AG04449 (cell line): Measurements from ENCODE around the gene SUFU.

Experiments used
- CTCF ChIA-PET: fragments of 350-600 bp; formaldehyde crosslinking; extraction: SDS; loops from one replicate; lab custom pipeline; 2021; ENCODE audit warnings: antibody characterized with exemption; lab: Yijun Ruan, JAX
- POLR2A ChIA-PET: fragments of 400-600, 350-600 bp; formaldehyde crosslinking; extraction: SDS; loops from one replicate; lab custom pipeline; 2020; ENCODE audit warnings: antibody characterized with exemption, inconsistent platforms; lab: Yijun Ruan, JAX
- DNase-seq: peaks from one replicate; pipeline ENCODE4 v3.0.0-alpha.2; 2010; ENCODE audit warnings: low read depth, low spot score
- H3K4me3 ChIP-seq: 2 replicates; pipeline ENCODE4 v1.5.1; 2011; ENCODE audit warnings: low read depth, mild to moderate bottlenecking, control low read depth, low read length
- CTCF ChIP-seq: IDR thresholded peaks from one replicate; pipeline ENCODE4 v1.5.1; 2011; ENCODE audit warnings: mild to moderate bottlenecking, moderate library complexity, low read length, control low read depth, inconsistent platforms; ENCODE audit not compliant: insufficient read depth; ENCODE audit errors: missing control alignments

SUFU gene

DNA sequence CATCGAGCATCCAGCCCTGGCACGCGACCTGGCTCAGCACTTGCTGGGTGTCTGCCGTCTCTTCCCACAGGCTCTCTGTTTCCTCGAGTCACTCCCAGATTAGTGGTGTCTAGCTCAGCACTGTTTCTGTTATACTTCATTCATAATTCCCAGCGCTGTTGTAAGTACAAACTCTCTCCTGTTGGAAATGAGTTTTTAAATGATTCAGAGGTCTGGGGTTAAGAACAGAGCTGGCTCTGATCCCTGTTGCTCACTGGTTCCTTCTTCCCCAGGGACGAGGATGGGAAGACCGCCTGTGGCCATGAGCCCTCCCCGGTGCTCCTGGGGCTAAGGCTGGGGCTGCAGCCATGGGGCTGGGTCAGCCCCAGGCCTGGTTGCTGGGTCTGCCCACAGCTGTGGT lies 35.1 kb upstream of the SUFU start:
- TF ChIP-seq CTCF, result no peak
- CTCF ChIA-PET, result interaction anchor here (1.1 to 15.5 kb wide), 3 partner anchors 10 to 47 kb away, joined by 3 to 101 read pairs (median 3); no protein-coding TSS in a partner anchor
- DNase-seq, result no peak
- no peak overlapping the region for H3K4me3 ChIP-seq
- POLR2A ChIA-PET, result no interaction called here

DNA sequence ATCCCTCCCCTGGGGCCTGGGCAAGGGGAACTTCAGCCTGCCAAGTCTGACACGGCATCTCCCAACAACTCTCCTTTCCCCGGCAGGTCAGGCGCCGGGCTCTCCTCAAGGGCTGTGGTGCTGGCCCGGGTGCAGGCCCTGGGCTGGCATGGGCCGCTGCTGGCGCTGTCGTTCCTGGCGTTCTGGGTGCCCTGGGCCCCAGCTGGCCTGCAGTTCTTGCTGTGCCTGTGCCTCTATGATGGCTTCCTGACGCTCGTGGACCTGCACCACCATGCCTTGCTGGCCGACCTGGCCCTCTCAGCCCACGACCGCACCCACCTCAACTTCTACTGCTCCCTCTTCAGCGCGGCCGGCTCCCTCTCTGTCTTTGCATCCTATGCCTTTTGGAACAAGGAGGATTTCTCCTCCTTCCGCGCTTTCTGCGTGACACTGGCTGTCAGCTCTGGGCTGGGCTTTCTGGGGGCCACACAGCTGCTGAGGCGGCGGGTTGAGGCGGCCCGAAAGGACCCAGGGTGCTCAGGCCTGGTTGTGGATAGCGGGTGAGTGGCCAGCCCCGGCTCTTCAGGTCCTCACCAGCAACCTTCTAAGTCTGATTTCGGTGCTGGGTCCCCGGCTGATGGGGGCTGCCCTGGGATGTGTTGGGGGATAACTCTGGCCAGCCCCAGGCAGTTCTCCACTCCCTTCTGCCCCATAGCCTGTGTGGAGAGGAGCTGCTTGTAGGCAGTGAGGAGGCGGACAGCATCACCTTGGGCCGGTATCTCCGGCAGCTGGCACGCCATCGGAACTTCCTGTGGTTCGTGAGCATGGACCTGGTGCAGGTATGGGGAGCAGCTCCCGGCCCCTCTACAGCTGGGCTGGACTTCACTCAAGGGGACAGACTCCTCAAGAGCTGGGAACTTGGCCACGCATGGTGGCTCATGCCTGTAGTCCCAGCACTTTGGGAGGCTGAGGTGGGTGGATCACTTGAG lies 32.9 kb upstream of the SUFU start:
- DNase-seq, result no peak
- no peak overlapping the region for H3K4me3 ChIP-seq
- POLR2A ChIA-PET, result no interaction called here
- CTCF ChIA-PET, result interaction anchor here (0.7 to 15.5 kb wide), 5 partner anchors 8 to 69 kb away, joined by 3 to 101 read pairs (median 4); no protein-coding TSS in a partner anchor
- no peak for TF ChIP-seq CTCF

DNA sequence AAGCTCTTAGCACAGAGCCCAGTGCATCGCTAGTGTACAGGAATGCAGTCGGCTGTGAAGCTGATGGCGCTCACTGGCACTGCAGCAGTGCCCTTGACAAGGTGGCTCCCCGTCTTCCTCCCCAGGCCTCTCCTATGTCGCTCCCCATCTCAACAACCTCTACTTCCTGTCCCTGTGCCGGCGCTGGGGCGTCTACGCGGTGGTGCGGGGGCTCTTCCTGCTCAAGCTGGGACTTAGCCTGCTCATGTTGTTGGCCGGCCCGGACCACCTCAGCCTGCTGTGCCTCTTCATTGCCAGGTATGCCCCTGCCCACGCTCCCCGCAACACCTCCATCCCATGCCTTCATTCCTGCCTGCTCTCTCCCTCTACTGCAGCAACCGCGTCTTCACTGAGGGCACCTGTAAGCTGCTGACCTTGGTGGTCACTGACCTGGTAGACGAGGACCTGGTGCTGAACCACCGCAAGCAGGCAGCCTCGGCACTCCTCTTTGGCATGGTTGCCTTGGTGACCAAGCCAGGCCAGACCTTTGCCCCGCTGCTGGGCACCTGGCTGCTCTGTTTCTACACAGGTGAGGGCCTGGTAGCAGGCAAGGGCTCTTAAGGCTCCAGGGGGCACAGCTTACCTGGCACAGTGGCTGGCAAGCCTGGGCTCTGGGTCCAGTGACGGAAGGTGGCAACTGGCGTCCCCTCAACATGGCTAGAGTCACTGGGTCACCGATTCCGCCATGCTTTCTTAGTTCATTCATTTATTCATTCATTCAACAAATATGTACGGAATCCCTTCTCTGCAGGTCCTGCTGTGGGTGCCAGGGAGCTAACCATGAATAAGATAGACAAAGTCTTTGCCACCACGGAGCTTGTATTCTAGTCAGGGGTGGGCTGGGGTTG lies 30.1 kb upstream of the SUFU start:
- no peak for DNase-seq
- no peak overlapping the region for H3K4me3 ChIP-seq
- ChIA-PET POLR2A (interaction anchor here (0.8 kb wide), 1 partner anchor 9 kb away, joined by 3 read pairs; no protein-coding TSS in a partner anchor), CTCF (interaction anchor here (1.0 to 1.8 kb wide), 7 partner anchors 11 to 244 kb away, joined by 3 to 6 read pairs (median 3); no protein-coding TSS in a partner anchor)
- no peak for TF ChIP-seq CTCF

DNA sequence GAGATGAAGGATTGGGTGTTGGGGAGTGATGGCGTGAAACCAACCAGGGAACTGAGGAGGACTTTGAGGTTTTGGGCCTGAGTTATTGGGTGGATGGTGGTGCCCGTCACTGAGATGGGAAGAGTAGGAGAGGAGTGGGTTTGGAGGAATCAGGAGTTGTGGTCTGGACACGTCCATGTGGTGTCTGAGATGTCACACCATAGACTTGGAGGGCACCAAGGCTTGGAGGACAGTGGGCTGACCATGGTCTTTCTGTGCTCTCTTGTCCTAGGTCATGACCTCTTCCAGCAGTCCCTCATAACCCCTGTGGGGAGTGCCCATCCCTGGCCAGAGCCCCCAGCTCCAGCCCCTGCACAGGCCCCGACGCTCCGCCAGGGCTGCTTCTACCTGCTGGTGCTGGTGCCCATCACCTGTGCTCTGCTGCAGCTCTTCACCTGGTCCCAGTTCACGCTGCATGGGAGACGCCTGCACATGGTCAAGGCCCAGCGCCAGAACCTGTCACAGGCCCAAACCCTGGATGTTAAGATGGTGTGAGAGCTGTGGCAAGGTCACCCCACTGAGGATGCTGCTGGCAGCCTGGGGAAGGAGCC lies 28.2 kb upstream of the SUFU start:
- DNase-seq, result no peak
- ChIA-PET CTCF (interaction anchor here (1.3 to 6.7 kb wide), 4 partner anchors 10 to 264 kb away, joined by 3 to 101 read pairs (median 4); no protein-coding TSS in a partner anchor), POLR2A (no interaction called here)
- H3K4me3 ChIP-seq, result no peak overlapping the region
- no peak for TF ChIP-seq CTCF

GRCh38 chr10:102476466-102477141 lies 27.2 kb upstream of the SUFU start:
- POLR2A ChIA-PET, result no interaction called here
- no peak for DNase-seq
- no peak for TF ChIP-seq CTCF
- no peak overlapping the region for H3K4me3 ChIP-seq
- CTCF ChIA-PET, result interaction anchor here (1.1 to 6.7 kb wide), 4 partner anchors 13 to 241 kb away, joined by 3 to 101 read pairs (median 3); partner anchors contain the start of gene C10orf95
